GM18526 (cell line): ENCODE measurements around the gene SDC4.

Experiments used
- POLR2A ChIP-seq: IDR thresholded peaks from 3 replicates; pipeline ENCODE4 v1.6.1; 2011; ENCODE audit not compliant: insufficient read length; ENCODE audit errors: extremely low read depth

Gene SDC4, protein sequence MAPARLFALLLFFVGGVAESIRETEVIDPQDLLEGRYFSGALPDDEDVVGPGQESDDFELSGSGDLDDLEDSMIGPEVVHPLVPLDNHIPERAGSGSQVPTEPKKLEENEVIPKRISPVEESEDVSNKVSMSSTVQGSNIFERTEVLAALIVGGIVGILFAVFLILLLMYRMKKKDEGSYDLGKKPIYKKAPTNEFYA

DNA sequence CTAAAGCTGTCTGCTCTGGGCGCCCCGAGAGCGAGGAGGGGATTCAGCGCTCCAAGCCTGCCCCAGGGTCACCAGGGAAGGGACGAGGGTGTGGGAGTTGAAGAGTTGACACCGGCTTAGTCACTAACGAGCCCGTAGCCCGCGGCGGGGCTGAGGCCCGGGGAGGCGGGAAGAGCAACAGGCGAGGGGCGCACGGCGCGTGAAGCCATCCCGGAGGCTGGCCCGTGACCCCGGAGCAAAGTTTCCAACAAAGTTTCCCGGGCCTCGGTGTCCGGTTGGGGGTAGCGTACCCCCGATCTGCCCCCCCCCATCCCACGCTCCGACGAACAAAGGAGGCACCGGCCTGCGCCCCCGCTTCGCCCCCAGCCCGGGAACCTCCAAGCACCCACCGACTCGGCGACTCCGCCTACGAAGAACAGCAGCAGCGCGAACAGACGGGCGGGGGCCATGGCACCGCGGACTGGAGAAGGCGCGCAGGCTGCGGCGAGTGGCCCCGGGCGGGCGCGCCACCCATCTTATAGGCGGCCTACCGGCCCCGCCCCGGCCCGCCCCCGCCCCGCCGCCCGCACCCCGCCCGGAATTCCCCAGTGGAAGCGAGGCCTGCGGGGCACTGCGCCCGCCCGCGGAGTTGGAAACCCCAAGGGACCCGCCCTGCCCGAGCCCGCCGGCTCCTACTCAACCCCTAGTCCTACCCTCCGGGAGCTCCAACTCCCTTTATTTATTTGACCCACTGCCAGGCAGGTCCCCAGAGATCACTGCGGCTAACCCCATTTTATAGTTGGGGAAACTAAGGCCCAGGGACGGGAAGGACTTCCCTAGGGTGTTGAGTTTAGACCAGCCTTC, at the start of gene SDC4:
Gene SDC4 (minus strand): TSS at position 489 of the 843 bp plus-strand sequence. CDS start 40 bp downstream, at position 449.
- peak; percentile 74 for TF ChIP-seq POLR2A

- no peak for TF ChIP-seq POLR2A
Measured at GRCh38 chr20:45395114-45395415, 46.8 kb upstream of the SDC4 start.

GRCh38 chr20:45394221-45395113, 46.2 kb upstream of the SDC4 start:
- no peak for TF ChIP-seq POLR2A

GRCh38 chr20:45392733-45393132, 44.5 kb upstream of the SDC4 start:
- TF ChIP-seq POLR2A, result no peak

GRCh38 chr20:45391559-45391958, 43.3 kb upstream of the SDC4 start:
- no peak for TF ChIP-seq POLR2A

DNA sequence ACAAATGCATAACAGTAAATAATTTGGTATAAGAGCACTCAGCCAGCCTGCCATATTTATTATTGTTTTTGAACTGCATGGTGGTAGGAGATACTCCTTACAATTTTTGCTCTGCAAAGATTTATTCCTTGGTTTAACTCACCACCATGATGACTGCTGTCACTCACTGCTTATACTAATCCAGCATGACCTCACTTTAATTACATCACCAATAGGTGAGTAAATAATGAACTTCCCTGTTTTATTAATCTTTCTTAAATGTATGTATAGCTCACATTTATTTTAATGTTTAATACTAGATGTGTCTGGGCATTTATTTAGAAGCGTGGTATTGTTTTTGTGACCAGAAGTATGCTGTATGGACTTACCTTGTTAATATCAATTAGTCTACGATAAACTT, 42.7 kb upstream of the SDC4 start:
- no peak for TF ChIP-seq POLR2A

DNA sequence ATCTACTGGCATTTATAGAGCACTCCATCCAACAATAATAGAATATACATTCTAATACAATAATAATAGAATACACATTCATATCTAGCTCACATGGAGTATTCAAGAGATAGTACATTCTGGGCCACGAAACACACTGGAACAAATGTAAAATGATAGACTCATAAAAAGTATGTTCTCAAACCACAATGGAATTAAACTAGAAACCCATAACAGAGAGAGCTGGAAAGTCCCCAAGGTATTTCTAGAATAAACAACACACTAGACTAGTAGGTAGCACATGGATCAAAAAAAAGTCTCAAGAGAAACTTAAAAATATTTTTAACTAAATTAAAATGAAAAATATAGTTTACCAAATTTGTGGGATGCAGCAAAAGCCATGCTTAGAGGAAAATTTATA, 39.0 kb upstream of the SDC4 start:
- no peak for TF ChIP-seq POLR2A

DNA sequence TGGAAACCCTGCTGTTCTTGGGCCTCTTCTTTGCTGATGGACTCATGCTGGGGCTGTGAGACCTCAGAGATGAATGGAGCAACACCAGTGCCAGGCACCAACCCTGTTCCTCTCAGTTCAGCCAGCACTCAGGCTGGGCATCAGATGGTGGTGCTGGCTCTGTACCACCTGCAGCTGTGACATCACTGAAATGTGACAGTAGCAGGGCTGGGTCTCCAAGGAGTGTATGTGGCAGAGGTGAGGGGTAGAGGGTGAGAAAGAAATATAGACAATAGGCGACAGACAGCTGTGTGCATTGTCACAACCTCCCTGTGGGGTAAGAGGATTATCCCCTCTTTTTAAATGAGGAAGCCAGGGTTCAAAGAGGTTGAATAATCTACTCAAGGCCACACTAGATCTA, 30.0 kb upstream of the SDC4 start, which contains the start of gene TP53TG5:
Gene TP53TG5 (minus strand): TSS at position 135 of the 400 bp plus-strand sequence. CDS start 89 bp downstream, at position 46.
- TF ChIP-seq POLR2A, result no peak

DNA sequence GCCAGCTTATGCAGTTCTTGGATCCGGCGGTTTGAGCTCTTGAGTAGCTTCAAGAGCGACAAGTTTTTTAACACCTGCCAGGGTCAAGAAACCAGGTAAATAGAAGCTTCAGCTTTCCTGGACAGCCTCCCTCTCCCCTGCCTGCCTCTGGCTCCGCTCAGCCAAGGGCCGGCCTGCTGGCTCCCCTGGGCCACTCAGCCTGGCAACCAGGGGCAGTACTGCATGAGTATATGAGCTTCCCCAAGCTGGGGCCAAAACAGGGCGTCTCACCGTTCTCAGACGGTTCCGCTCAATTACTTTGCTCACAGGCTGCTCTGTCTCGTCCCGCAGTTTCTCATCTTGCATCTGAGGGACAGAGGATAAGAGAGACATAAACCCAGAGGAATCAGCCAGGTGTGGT, 29.0 kb upstream of the SDC4 start:
- no peak for TF ChIP-seq POLR2A

GRCh38 chr20:45374966-45375365, 26.7 kb upstream of the SDC4 start:
- TF ChIP-seq POLR2A, result no peak

GRCh38 chr20:45374101-45374467, 25.9 kb upstream of the SDC4 start:
- TF ChIP-seq POLR2A, result no peak

DNA sequence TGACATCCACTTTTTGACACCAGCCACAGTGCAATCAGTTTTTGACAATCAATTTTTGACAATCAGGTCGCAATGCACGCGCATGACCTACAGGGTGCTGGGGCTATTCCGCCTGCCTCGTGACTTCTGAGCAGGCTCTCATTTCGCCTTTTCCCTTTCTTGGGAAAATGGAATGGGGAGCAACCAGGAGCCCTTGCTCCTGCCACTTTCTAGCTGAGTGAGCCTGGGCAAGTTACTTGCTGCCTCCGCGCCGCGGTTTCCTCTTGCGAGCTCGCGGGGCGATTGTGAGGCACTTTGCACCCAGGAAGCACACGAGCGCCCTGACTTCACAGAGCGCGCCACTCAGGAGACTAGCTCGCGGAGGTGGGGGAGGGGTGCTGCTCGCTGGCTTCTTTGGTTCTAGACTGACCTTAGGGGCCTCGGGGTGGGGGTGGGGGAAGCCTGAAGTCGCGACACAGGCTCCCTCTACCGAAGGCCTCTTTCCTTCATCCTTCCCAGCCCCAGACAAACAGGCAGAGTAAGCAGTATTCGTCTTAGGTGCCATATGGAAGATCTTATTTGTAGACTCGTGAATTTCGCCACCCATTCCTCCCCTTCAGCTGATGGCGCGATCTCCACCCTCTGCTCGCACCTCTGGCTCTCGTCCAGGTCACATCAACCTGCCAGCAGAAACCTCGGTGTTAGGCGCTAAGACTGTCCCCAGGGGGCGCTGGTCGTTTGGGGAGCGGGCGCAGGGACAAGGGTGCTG, 25.3 kb upstream of the SDC4 start:
- TF ChIP-seq POLR2A, result no peak

GRCh38 chr20:45372646-45373352, 24.6 kb upstream of the SDC4 start:
- TF ChIP-seq POLR2A, result no peak

DNA sequence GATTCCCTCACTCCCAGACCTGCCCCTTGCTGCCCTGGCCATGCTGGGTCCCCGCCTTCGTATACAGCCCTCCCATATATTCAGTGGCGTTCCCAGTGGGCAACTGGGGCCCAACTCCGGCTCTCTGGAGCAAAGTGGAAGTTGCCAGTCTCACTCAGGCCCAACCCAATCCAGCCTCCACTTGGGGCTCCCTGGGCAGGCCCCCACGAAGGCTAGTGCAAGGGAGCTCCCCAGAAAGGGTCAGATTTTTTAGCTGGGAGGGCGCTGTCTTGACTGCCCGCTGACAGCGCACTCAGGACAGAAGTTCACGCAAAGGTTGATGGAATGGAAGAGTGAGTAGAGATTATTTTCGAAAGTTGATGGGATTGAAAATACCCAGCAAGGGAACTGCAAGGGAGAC, 24.0 kb upstream of the SDC4 start:
- no peak for TF ChIP-seq POLR2A

DNA sequence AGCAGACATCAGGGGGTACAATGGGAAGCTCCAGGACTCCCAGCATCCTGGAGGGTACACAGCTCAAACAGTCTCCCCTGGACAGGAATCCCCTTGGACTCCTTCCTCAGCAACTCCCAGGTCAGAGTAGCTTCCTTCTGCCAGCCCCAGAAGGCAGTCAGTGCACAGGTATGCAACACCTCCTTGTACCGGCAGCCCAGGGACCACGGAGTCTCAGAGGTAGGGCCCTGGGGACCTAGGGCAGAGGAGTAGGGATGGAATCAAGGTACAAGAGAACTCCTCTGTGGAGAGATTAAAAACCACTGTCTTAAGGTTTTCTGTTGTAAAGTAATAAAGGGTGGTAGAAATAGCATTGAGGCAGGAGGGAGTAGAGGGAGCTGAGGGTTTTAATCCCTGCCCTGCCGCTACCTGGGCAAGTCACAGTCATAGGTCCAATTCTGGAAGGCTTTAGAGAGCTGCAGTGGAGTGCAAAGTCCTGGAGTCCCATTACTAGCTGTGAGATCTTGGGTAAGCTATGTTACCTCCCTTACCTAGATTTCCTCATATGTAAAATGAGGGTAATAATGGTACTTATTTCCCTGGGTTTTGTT, 22.4 kb upstream of the SDC4 start:
- no peak for TF ChIP-seq POLR2A
